Adipocyte (in vitro differentiated cells): ENCODE measurements around the gene PLA2G2C.
"Not testable (repeated sequence)": the region's sequence is repeated elsewhere in the genome, so short reads cannot be mapped to it uniquely, and the experiment has no call there.

ENCODE experiments used
- DNase-seq: peaks from one replicate; pipeline ENCODE4 v3.0.0-alpha.2; 2015; ENCODE audit warnings: low read depth
- H3K27me3 ChIP-seq: replicated peaks from 2 replicates; pipeline ENCODE4 v1.7.0; 2013; ENCODE audit warnings: mild to moderate bottlenecking, low read length, moderate library complexity; ENCODE audit not compliant: control insufficient read depth, insufficient read depth
- H3K36me3 ChIP-seq: 2 replicates; pipeline ENCODE4 v1.7.0; 2013; ENCODE audit warnings: low read length, mild to moderate bottlenecking, moderate library complexity; ENCODE audit not compliant: control insufficient read depth, insufficient read depth, severe bottlenecking
- H3K4me1 ChIP-seq: 2 replicates; pipeline ENCODE4 v1.7.0; 2013; ENCODE audit warnings: mild to moderate bottlenecking, low read length, moderate library complexity; ENCODE audit not compliant: control insufficient read depth, insufficient read depth
- H3K4me3 ChIP-seq: 2 replicates; pipeline ENCODE4 v1.7.0; 2013; ENCODE audit warnings: mild to moderate bottlenecking, low read length, moderate library complexity
- H3K9ac ChIP-seq: 2 replicates; pipeline ENCODE4 v1.7.0; 2013; ENCODE audit warnings: mild to moderate bottlenecking, low read length, moderate library complexity
- H3K9me3 ChIP-seq: 2 replicates; pipeline ENCODE4 v1.7.0; 2013; ENCODE audit warnings: mild to moderate bottlenecking, low read length, moderate library complexity; ENCODE audit not compliant: control insufficient read depth

Gene PLA2G2C

DNA sequence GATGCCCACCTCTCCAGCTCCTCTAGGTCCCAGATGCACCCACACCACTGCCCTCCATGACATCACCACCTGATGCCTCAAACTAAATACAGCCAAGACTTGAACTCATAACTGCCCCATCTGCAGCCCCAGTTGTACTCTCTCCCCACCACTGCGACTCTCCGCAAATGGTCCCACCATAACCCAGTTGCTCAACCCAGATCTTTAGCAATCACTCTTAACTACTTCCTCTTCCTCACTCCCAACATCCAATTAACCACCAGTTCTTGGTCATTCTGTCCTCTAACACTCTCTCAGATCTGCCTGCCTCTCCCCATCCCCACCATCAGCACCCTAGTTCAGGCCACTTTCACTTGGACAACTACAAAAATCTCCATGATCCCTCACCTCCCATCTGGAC is 36.8 kb upstream of the PLA2G2C start:
- Histone ChIP-seq H3K9ac (no peak overlapping the region), H3K36me3 (no peaks in the 10 kb centered on the region), H3K4me3 (no peak overlapping the region), H3K4me1 (peaks cover 11% of the 10 kb centered on the region), H3K9me3 (no peaks in the 10 kb centered on the region), H3K27me3 (peaks cover 51% of the 10 kb centered on the region)
- no peak for DNase-seq

DNA sequence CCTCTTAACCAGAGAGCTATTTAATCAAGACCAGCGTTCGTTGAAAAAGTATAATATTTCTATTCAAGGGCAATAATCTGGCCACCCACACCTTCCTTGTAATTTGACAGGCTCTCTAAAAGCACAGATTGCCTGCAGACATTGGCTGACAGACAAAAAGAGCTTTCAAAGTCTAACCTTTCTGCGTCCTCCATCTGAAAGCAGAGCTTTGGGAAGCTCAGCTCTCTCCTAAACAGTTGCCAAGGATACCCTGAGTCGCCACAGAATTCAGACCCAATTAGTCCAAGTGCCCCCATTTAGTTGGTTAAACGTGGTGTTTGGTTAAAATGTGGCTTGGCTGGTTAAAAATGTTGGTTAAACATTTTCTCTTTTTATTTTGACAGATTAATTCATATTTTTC is 33.7 kb upstream of the PLA2G2C start:
- Histone ChIP-seq H3K9me3 (peaks cover 6% of the 10 kb centered on the region), H3K4me3 (no peak overlapping the region), H3K27me3 (peaks cover 46% of the 10 kb centered on the region), H3K36me3 (no peaks in the 10 kb centered on the region), H3K9ac (no peak overlapping the region), H3K4me1 (peaks cover 11% of the 10 kb centered on the region)
- DNase-seq, result no peak

DNA sequence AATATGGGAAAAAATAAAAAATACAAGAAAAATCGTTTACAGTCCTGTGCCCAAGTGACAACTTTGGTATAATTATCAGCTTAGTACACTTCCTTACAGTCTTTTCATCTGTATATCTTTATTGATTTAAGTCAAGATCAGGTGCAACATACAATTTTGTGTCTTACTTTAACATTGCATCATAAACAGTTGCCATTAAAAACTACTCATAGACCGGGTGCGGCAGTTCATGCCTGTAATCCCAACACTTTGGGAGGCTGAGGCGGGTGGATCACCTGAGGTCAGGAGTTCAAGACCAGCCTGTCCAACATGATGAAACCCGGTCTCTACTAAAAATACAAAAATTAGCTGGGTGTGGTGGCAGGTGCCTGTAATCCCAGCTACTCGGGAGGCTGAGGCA is 32.7 kb upstream of the PLA2G2C start:
- H3K36me3 ChIP-seq, H3K9me3 ChIP-seq, H3K9ac ChIP-seq, H3K4me3 ChIP-seq, DNase-seq: not testable (repeated sequence)
- H3K4me1 ChIP-seq, result peaks cover 11% of the 10 kb centered on the region
- peaks cover 45% of the 10 kb centered on the region for H3K27me3 ChIP-seq

DNA sequence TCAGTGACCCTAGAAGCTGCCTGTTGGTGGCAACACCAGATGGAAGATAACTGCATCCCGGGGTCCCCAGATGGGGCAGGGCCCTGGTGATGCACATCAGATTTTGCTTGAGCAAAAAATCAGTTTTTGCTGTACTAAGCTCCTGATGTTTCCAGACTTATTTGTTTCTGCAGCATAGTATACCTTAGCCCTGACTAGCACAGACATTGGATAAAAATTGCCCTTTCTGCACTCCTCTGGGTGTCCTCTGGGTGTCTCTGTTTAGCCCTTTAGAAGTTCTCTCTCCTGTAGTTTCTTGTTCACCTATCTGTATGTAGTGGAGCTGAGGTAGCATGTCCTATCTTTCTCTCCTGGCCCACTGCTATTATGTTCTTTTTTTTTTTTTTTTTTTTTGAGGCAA is 30.3 kb upstream of the PLA2G2C start:
- Histone ChIP-seq H3K4me1 (peaks cover 20% of the 10 kb centered on the region), H3K36me3 (no peaks in the 10 kb centered on the region), H3K27me3 (peaks cover 33% of the 10 kb centered on the region), H3K4me3 (no peak overlapping the region), H3K9me3 (peaks cover 6% of the 10 kb centered on the region), H3K9ac (no peak overlapping the region)
- no peak for DNase-seq

DNA sequence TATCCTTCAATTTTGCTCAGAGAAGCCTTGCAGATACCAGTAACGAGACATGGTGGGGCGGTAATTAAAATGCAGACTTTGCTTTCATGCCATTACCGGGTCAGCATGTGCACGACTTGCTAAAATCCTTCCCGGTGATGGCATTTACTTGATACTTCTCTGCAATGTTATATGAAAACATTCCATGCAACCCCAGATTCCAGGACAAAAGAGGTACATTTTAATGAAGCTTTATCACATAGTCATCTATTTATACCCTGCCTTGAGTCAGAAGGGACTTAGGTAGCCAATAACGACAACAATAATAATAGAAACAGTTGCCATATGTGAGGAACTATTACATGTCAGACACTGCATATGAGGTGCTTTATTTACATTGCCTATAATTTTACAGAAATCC is 29.4 kb upstream of the PLA2G2C start:
- peaks cover 6% of the 10 kb centered on the region for H3K9me3 ChIP-seq
- H3K4me1 ChIP-seq, result peaks cover 24% of the 10 kb centered on the region
- no peaks in the 10 kb centered on the region for H3K36me3 ChIP-seq
- peaks cover 33% of the 10 kb centered on the region for H3K27me3 ChIP-seq
- peak; percentile 12 for DNase-seq
- H3K9ac ChIP-seq, result no peak overlapping the region
- no peak overlapping the region for H3K4me3 ChIP-seq

DNA sequence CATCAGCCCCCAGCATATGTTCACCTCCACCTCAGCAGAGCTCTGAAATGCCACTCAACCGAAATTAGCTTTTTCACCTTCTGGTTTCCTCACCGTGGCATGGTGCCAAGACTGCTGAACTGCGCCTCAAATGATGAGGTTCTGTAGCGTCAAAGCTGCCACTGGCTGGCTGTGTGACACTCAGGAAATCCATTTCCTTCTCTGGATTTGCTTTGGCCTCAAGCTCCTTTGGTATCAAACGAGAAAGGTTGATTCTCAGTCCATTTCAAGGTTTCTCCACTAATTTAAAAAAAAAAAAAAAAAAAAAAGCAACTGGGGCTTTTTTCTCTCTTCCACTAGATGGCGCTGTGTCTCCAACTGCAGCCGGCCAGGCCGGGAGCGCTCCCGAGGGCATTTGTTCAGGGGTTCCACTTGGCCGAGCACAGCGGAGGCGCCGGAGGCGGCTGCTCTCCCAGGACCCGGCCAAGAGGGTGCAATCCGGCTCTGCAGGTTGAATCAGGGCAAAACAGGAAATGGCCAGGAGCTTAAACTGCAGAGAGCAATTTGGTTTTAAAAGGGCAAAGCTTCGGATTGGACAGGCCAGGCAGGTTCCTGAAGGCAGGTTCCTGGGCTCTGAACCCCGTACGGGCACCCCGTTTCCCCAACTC is 26.5 kb upstream of the PLA2G2C start:
- H3K4me1 ChIP-seq, result peaks cover 25% of the 10 kb centered on the region
- no peaks in the 10 kb centered on the region for H3K36me3 ChIP-seq
- H3K27me3 ChIP-seq, result peaks cover 31% of the 10 kb centered on the region
- no peak overlapping the region for H3K4me3 ChIP-seq
- peak; percentile 83 for DNase-seq
- peaks cover 6% of the 10 kb centered on the region for H3K9me3 ChIP-seq
- no peak overlapping the region for H3K9ac ChIP-seq

DNA sequence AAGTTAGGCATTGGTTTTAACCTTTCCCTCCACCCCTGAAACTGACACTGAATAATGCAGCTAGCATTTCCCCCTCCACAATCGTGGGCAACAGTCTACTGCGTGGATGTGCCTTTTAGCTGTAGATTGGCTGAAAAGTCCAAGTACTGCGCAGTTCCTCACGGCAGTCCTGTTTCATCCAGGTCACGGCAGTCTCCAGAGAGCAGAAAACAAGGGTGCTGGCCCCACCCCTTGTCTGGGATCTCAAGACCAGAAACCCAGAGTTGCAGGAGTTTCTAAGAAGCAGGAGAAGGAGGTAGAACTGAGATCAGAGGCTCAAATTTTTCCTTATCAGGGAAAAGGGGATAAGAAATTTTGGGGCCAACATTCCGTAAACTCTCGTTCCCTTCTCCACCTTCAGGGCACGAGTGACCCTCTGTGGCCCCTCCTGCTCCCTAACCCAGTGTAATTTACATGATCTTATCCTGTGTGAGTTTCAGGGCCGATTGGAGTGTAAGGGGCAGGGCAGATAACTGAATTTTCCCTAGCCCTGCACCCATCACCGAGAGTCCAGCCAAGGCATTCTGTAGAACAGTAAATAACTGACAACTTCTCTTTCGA is 25.9 kb upstream of the PLA2G2C start:
- H3K9me3 ChIP-seq, result peaks cover 6% of the 10 kb centered on the region
- H3K4me1 ChIP-seq, result peaks cover 25% of the 10 kb centered on the region
- H3K36me3 ChIP-seq, result no peaks in the 10 kb centered on the region
- H3K9ac ChIP-seq, result peak overlapping the region; percentile 17
- H3K27me3 ChIP-seq, result peaks cover 27% of the 10 kb centered on the region
- H3K4me3 ChIP-seq, result no peak overlapping the region
- DNase-seq, result no peak

DNA sequence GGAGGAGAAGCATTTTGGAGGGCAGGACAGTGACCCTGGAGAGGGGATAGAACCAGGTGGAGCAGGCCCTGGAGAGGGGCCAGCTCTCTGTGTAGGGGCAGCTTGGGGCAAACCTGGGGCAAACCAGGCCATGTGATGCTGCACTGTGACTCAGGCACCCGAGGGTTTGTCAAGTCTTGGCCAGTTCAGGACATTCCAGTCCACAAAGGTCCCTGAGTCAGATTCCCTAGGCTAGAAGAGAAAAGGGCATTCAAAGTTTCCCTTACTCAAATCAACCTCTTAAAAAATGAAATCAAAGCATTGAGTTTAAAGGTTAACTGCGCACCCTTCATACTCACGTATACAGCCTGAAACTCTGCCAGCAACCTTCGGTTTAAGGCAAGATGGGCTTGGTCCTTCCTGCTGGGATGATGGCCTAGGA is 25.2 kb upstream of the PLA2G2C start:
- DNase-seq, result no peak
- peaks cover 25% of the 10 kb centered on the region for H3K4me1 ChIP-seq

DNA sequence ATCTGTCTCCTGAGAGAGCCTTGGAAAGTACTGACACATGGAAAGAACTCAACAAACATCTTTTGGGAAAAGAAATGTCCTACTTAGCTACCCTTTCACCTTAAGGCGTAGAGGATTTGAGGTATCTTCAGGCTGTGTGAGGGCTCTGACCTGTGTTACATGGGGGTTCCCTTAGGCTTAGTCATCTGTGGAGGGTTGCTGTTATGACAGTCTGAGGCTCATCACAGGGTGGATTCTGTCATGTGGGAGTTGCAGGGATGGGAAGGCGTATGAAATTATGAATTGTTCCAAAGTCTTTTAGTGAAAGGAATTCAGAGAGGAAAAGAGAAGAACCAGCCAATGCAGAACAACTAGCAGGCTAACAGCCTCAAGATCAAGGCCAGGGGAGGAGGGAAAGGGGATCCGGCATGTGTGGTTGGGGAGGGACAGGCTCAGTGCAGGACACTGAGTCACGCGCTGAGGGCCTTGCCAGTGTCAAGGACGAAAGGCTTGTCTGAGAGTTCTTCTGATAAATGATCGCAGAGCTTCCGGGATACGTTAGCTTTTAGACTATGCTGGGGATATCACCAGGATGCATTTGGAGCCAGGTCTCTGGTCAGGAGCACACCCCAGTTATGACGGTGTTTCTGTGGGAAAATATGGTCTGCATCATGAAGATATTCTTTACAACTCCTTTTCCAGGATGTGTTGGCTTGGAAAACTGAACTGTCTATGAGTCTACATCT is 24.6 kb upstream of the PLA2G2C start:
- DNase-seq, result no peak
- H3K4me1 ChIP-seq, result peaks cover 25% of the 10 kb centered on the region
- no peaks in the 10 kb centered on the region for H3K36me3 ChIP-seq
- peaks cover 21% of the 10 kb centered on the region for H3K27me3 ChIP-seq
- no peak overlapping the region for H3K9ac ChIP-seq
- no peak overlapping the region for H3K4me3 ChIP-seq
- H3K9me3 ChIP-seq, result no peaks in the 10 kb centered on the region

More for the DNA sequence above, 25.2 kb upstream of the PLA2G2C start:
- H3K4me3 ChIP-seq, result no peak overlapping the region
- peaks cover 3% of the 10 kb centered on the region for H3K9me3 ChIP-seq
- H3K36me3 ChIP-seq, result no peaks in the 10 kb centered on the region
- peaks cover 27% of the 10 kb centered on the region for H3K27me3 ChIP-seq
- H3K9ac ChIP-seq, result no peak overlapping the region

DNA sequence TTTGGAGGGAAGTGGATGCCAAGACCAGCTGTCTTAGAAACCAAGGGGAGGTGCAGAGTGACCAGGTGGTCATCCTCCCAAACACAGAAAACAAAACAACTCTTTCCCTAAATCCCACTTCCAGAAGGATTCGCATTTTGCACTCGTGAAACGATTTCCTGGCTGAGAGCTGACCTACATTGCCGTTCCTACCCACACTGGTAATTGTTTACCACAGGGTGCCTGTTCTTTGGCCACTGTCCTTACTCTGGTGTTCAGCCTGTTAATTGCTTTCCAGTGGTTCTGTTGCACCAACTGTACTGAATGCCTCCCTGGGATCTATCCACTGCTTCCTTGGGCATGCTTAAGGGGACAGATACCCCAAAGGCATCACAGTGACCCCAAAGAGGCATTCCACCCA is 23.2 kb upstream of the PLA2G2C start:
- H3K27me3 ChIP-seq, result peaks cover 9% of the 10 kb centered on the region
- no peak overlapping the region for H3K9ac ChIP-seq
- no peak for DNase-seq
- H3K4me1 ChIP-seq, result peaks cover 25% of the 10 kb centered on the region
- no peaks in the 10 kb centered on the region for H3K9me3 ChIP-seq
- no peak overlapping the region for H3K4me3 ChIP-seq
- no peaks in the 10 kb centered on the region for H3K36me3 ChIP-seq

DNA sequence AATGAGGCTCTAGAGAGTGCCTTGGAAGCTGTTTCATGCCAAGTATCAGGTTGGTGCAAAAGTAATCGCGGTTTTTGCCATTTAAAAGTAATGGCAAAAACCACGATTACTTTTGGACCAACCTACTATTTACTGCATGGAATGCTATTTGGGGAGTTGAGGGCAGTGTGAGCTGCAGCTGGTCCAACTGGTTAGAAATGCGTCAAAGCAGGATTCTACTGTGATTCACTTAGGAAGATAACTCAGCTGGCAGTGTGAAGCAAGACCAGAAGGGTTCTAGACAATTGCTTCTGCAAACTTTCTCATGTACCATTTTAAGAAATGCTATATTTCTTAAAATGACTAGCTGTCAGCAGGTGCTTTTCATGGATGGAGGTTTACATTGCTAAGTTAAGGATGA is 21.2 kb upstream of the PLA2G2C start:
- no peak for DNase-seq
- H3K9ac ChIP-seq, result no peak overlapping the region

More for the DNA sequence above, 21.2 kb upstream of the PLA2G2C start:
- Histone ChIP-seq H3K36me3 (no peaks in the 10 kb centered on the region), H3K27me3 (peaks cover 23% of the 10 kb centered on the region), H3K4me1 (peaks cover 20% of the 10 kb centered on the region), H3K4me3 (no peak overlapping the region), H3K9me3 (no peaks in the 10 kb centered on the region)
